ENCODE results near the gene NPY2R. TPM values are rescaled to one million over a fixed set of nuclear protein-coding genes. Genes with fewer than 3 reads are reported as not detected.

NPY2R gene
- total RNA-seq, 2 donors from 2014 or later, result 0.12 TPM; not detected in 1

GRCh38 chr4:155237567-155237966 is 29.1 kb downstream of the NPY2R start:
- no peaks in the 10 kb centered on the region for H3K27me3 ChIP-seq
- H3K9me3 ChIP-seq, result no peaks in the 10 kb centered on the region
- H3K4me3 ChIP-seq, result no peak overlapping the region
- TF ChIP-seq, protein P1, sequence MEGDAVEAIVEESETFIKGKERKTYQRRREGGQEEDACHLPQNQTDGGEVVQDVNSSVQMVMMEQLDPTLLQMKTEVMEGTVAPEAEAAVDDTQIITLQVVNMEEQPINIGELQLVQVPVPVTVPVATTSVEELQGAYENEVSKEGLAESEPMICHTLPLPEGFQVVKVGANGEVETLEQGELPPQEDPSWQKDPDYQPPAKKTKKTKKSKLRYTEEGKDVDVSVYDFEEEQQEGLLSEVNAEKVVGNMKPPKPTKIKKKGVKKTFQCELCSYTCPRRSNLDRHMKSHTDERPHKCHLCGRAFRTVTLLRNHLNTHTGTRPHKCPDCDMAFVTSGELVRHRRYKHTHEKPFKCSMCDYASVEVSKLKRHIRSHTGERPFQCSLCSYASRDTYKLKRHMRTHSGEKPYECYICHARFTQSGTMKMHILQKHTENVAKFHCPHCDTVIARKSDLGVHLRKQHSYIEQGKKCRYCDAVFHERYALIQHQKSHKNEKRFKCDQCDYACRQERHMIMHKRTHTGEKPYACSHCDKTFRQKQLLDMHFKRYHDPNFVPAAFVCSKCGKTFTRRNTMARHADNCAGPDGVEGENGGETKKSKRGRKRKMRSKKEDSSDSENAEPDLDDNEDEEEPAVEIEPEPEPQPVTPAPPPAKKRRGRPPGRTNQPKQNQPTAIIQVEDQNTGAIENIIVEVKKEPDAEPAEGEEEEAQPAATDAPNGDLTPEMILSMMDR (IDR thresholded peaks at IDR 0.05), result no peak
- H3K4me1 ChIP-seq, result no peaks in the 10 kb centered on the region
- H3K36me3 ChIP-seq, result no peaks in the 10 kb centered on the region
- DNase-seq (ENCODE audit: low spot score), result no peak
- no peak overlapping the region for H3K27ac ChIP-seq

- Histone ChIP-seq H3K4me1 (no peaks in the 10 kb centered on the region), H3K9me3 (no peaks in the 10 kb centered on the region), H3K27ac (no peak overlapping the region), H3K4me3 (no peak overlapping the region), H3K36me3 (no peaks in the 10 kb centered on the region), H3K27me3 (no peaks in the 10 kb centered on the region)
- DNase-seq (ENCODE audit: low spot score), result no peak
- TF ChIP-seq, protein P1 (IDR thresholded peaks at IDR 0.05), result no peak
Measured at GRCh38 chr4:155241225-155241624, 32.8 kb downstream of the NPY2R start.

GRCh38 chr4:155241664-155242063 is 33.2 kb downstream of the NPY2R start:
- no peaks in the 10 kb centered on the region for H3K4me1 ChIP-seq
- no peak for DNase-seq (ENCODE audit: low spot score)
- H3K27ac ChIP-seq, result no peak overlapping the region
- no peaks in the 10 kb centered on the region for H3K9me3 ChIP-seq
- H3K36me3 ChIP-seq, result no peaks in the 10 kb centered on the region
- TF ChIP-seq, protein P1 (IDR thresholded peaks at IDR 0.05), result no peak
- H3K27me3 ChIP-seq, result no peaks in the 10 kb centered on the region
- no peak overlapping the region for H3K4me3 ChIP-seq

DNA sequence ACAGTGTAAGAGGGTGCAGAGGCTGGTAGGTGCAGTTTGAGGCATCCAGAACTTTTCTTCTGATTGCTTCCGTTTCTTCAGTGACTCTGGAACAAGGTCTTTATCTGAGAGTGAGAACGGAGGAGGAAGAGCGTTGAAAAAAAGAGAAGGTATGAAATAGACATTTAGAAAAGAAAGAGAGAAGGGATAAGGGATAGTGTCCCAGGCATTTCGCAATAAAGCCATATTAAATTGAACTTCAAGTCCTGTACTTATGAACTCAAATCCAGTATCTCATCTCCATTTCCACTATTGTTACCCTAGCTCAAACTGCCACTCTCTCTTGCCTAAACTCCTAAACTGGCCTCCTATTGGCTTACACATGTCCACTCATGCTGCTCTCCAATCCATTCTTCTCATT is 36.7 kb downstream of the NPY2R start:
- Histone ChIP-seq H3K27me3 (no peaks in the 10 kb centered on the region), H3K9me3 (no peaks in the 10 kb centered on the region)
- DNase-seq (ENCODE audit: low spot score), result no peak

GRCh38 chr4:155248002-155248896 is 39.8 kb downstream of the NPY2R start:
- no peaks in the 10 kb centered on the region for H3K27me3 ChIP-seq
- DNase-seq (ENCODE audit: low spot score), result no peak
- no peaks in the 10 kb centered on the region for H3K36me3 ChIP-seq
- TF ChIP-seq, protein P1 (IDR thresholded peaks at IDR 0.05), result no peak
- no peaks in the 10 kb centered on the region for H3K9me3 ChIP-seq
- H3K27ac ChIP-seq, result no peak overlapping the region
- H3K4me1 ChIP-seq, result no peaks in the 10 kb centered on the region
- H3K4me3 ChIP-seq, result no peak overlapping the region

More for the DNA sequence above, 36.7 kb downstream of the NPY2R start:
- TF ChIP-seq, protein P1 (IDR thresholded peaks at IDR 0.05), result no peak
- Histone ChIP-seq H3K4me3 (no peak overlapping the region), H3K4me1 (no peaks in the 10 kb centered on the region), H3K27ac (no peak overlapping the region), H3K36me3 (no peaks in the 10 kb centered on the region)
